Measurements from ENCODE around the gene VPS26A.

- TF ChIP-seq POLR2A (IDR thresholded peaks at IDR 0.05; ENCODE audit: low read length) (no peak), GATA1 (IDR thresholded peaks at IDR 0.05; ENCODE audit: low read depth, low read length) (no peak)
Observed at GRCh38 chr10:69080226-69080625, 43.8 kb upstream of the VPS26A start.
